ENCODE measurements around the gene CLDN10.

CLDN10 gene

GRCh38 chr13:95601216-95601615 is 48.7 kb downstream of the CLDN10 start:
- no peak overlapping the region for H3K4me3 ChIP-seq
- H3K27me3 ChIP-seq: no peaks in the 10 kb centered on the region
- no peak for TF ChIP-seq CTCF (IDR thresholded peaks at IDR 0.05)
- intact Hi-C loops (cut with DNase I; ENCODE audit: low total_unique reads): no loop called here
- peaks cover 0 to 16% (median 15%) of the 10 kb centered on the region in 3 donors for H3K36me3 ChIP-seq
- no peaks in the 10 kb centered on the region for H3K4me1 ChIP-seq
- H3K27ac ChIP-seq: no peak overlapping the region
- no peaks in the 10 kb centered on the region for H3K9me3 ChIP-seq
- DNase-seq: no peak

GRCh38 chr13:95601906-95602305 is 49.4 kb downstream of the CLDN10 start:
- no peak overlapping the region for H3K4me3 ChIP-seq
- no peaks in the 10 kb centered on the region for H3K27me3 ChIP-seq
- no peaks in the 10 kb centered on the region for H3K4me1 ChIP-seq
- DNase-seq: no peak
- no peak overlapping the region for H3K27ac ChIP-seq
- no peak for TF ChIP-seq CTCF (IDR thresholded peaks at IDR 0.05)
- no peaks in the 10 kb centered on the region for H3K9me3 ChIP-seq
- intact Hi-C loops (cut with DNase I; ENCODE audit: low total_unique reads): no loop called here
- H3K36me3 ChIP-seq: peaks cover 0 to 16% (median 15%) of the 10 kb centered on the region in 3 donors

GRCh38 chr13:95603887-95604555 is 51.5 kb downstream of the CLDN10 start:
- peaks cover 0 to 16% (median 15%) of the 10 kb centered on the region in 3 donors for H3K36me3 ChIP-seq
- intact Hi-C loops (cut with DNase I; ENCODE audit: low total_unique reads): no loop called here
- H3K9me3 ChIP-seq: no peaks in the 10 kb centered on the region
- TF ChIP-seq CTCF (IDR thresholded peaks at IDR 0.05): no peak
- no peak overlapping the region for H3K27ac ChIP-seq
- no peak overlapping the region for H3K4me3 ChIP-seq
- H3K4me1 ChIP-seq: peaks cover 0 to 9% (median 6%) of the 10 kb centered on the region in 4 donors
- no peak for DNase-seq
- H3K27me3 ChIP-seq: no peaks in the 10 kb centered on the region

- Histone ChIP-seq H3K4me1 (peaks cover 0 to 14% (median 10%) of the 10 kb centered on the region in 4 donors), H3K27me3 (no peaks in the 10 kb centered on the region), H3K27ac (no peak overlapping the region), H3K4me3 (no peak overlapping the region), H3K9me3 (no peaks in the 10 kb centered on the region), H3K36me3 (peaks cover 0 to 16% (median 15%) of the 10 kb centered on the region in 3 donors)
- no peak for DNase-seq
- no peak for TF ChIP-seq CTCF (IDR thresholded peaks at IDR 0.05)
- intact Hi-C loops (cut with DNase I; ENCODE audit: low total_unique reads): no loop called here
Observed at GRCh38 chr13:95604556-95604915, 52.0 kb downstream of the CLDN10 start.

GRCh38 chr13:95605448-95606125 is 53.1 kb downstream of the CLDN10 start:
- H3K27ac ChIP-seq: no peak overlapping the region
- intact Hi-C loops (cut with DNase I; ENCODE audit: low total_unique reads): no loop called here
- TF ChIP-seq CTCF (IDR thresholded peaks at IDR 0.05): no peak
- no peak for DNase-seq
- no peaks in the 10 kb centered on the region for H3K9me3 ChIP-seq
- no peak overlapping the region for H3K4me3 ChIP-seq
- H3K36me3 ChIP-seq: peaks cover 0 to 15% (median 12%) of the 10 kb centered on the region in 3 donors
- H3K4me1 ChIP-seq: peaks cover 0 to 17% (median 11%) of the 10 kb centered on the region in 4 donors
- H3K27me3 ChIP-seq: no peaks in the 10 kb centered on the region
